ENCODE measurements around the gene AVPI1. TPM values are rescaled to one million over a fixed set of nuclear protein-coding genes. Genes with fewer than 3 reads are reported as not detected.

The AVPI1 gene
- total and polyA plus RNA-seq, 2 of the 13 experiments (the other 11 are each of a cell fraction or from before 2014, with no cell fraction given), result 39.8 to 61.2 TPM

DNA sequence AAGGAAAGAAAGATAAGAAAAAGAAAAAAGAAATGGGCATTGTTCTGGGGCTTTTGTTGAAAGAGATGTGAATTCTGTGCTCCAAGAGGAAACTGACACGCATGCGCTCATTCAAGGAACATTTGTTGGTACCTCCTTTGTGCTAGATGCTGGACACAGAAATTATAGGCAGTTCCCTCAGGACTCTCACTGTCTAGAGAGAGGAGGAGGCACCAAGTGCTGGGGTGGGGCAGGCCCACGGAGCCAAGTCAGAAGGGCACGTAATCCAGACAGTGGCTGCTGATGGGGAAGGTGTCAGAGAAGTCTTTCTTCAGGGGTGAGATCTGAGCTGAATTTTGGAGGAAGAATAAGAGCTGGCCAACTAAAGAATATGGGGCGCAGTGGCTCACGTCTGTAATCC lies 47.0 kb upstream of the AVPI1 start:
- POLR2A ChIA-PET, result interaction anchor here (0.7 to 1.9 kb wide), 2 partner anchors 47 to 54 kb away, joined by 3 to 5 read pairs; partner anchors contain the start of gene AVPI1
- Histone ChIP-seq H3K9ac (ENCODE audit: insufficient read depth, low read depth, low read length) (no peak overlapping the region), H3K79me2 (ENCODE audit: insufficient read depth, low read length) (peaks cover 16% of the 10 kb centered on the region), H3K4me3 (replicated peaks in 1 of 3; ENCODE audit: insufficient read depth in 1 of 3, low read depth in 2 of 3, low read length in 3 of 3) (no peak overlapping the region), H3K9me3 (ENCODE audit: low read length) (no peaks in the 10 kb centered on the region), H2AFZ (ENCODE audit: low read length) (no peak overlapping the region), H3K36me3 (replicated peaks in 1 of 2; ENCODE audit: control insufficient read depth in 1 of 2, insufficient read depth in 2 of 2, low read length in 2 of 2) (no peaks in the 10 kb centered on the region; a peak in 1 of 5 replicates), H4K20me1 (ENCODE audit: insufficient read depth, low read length) (no peaks in the 10 kb centered on the region), H3K4me2 (ENCODE audit: low read depth, low read length) (no peak overlapping the region), H3K27ac (ENCODE audit: extremely low read length, insufficient read depth, low read length) (no peak overlapping the region), H3K27me3 (ENCODE audit: control insufficient read depth in 1 of 2, insufficient read depth in 2 of 2, low read length in 2 of 2) (peaks cover 0 to 10% of the 10 kb centered on the region in 2 experiments; a peak in 2 of 5 replicates), H3K4me1 (ENCODE audit: insufficient read depth, low read length) (peaks cover 19% of the 10 kb centered on the region)
- CTCF ChIA-PET (ENCODE audit: low intra/inter-chr PET ratio, low total read pairs), result no interaction called here
- DNase-seq (ENCODE audit: low spot score) (no peak), FAIRE-seq (no peak), ATAC-seq (no peak)
- TF ChIP-seq ZNF883 (CRISPR knock-in tag; IDR thresholded peaks at IDR 0.05; ENCODE audit: not compliant biosample characterization) (no peak), NFIB (CRISPR knock-in tag; IDR thresholded peaks at IDR 0.05; ENCODE audit: borderline replicate concordance) (no peak)
- BruUV-seq (replicated peaks), result no TSS peak
- in situ Hi-C loops (cut with HindIII; ENCODE audit: extremely low pct_ligation_motif_present, low pct_unique_long_range_greater_than_20kb) (loop anchor here (5.0 kb wide), 1 partner anchor 57 kb away; no protein-coding TSS in a partner anchor), intact Hi-C loops (cut with micrococcal nuclease; ENCODE audit: unreplicated experiment) (no loop called here)
- WGBS (ENCODE audit: low lambda C conversion rate), result 57% methylated on average over 6 of the region's 6 CpGs

DNA sequence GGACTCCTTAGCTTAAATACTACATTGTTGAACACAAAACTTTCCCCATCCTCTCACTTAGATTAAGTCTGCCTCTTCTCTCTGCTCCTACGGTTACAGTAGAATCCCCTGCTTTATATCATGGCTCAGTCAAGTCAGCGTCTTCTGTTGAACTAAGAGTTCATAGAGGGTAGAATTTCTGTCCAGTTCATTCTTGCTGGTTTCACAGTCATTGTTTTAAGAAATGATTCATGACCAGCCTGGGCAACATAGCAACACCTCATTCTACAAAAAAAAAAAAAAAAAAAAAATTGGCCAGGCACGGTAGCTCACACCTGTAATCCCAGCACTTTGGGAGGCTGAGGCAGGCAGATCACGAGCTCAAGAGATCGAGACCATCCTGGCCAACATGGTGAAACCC lies 46.2 kb upstream of the AVPI1 start:
- Histone ChIP-seq H3K27ac (ENCODE audit: extremely low read length, insufficient read depth, low read length) (no peak overlapping the region), H4K20me1 (ENCODE audit: insufficient read depth, low read length) (no peaks in the 10 kb centered on the region), H3K27me3 (ENCODE audit: control insufficient read depth in 1 of 2, insufficient read depth in 2 of 2, low read length in 2 of 2) (peaks cover 0 to 10% of the 10 kb centered on the region in 2 experiments; a peak in 2 of 5 replicates), H3K4me3 (replicated peaks in 1 of 3; ENCODE audit: insufficient read depth in 1 of 3, low read depth in 2 of 3, low read length in 3 of 3) (no peak overlapping the region), H3K4me2 (ENCODE audit: low read depth, low read length) (no peak overlapping the region), H3K36me3 (replicated peaks in 1 of 2; ENCODE audit: control insufficient read depth in 1 of 2, insufficient read depth in 2 of 2, low read length in 2 of 2) (no peaks in the 10 kb centered on the region), H3K79me2 (ENCODE audit: insufficient read depth, low read length) (peaks cover 11% of the 10 kb centered on the region), H3K9ac (ENCODE audit: insufficient read depth, low read depth, low read length) (no peak overlapping the region), H2AFZ (ENCODE audit: low read length) (no peak overlapping the region), H3K4me1 (ENCODE audit: insufficient read depth, low read length) (peaks cover 13% of the 10 kb centered on the region), H3K9me3 (ENCODE audit: low read length) (no peaks in the 10 kb centered on the region)
- BruUV-seq (replicated peaks), result no TSS peak
- in situ Hi-C loops (cut with HindIII; ENCODE audit: extremely low pct_ligation_motif_present, low pct_unique_long_range_greater_than_20kb), result loop anchor here (5.0 kb wide), 1 partner anchor 56 kb away; no protein-coding TSS in a partner anchor
- DNase-seq (ENCODE audit: low spot score) (no peak), ATAC-seq (no peak), FAIRE-seq (no peak)
- WGBS (ENCODE audit: low lambda C conversion rate), result 8% methylated on average over 5 of the region's 5 CpGs
- ChIA-PET POLR2A (interaction anchor here (0.7 kb wide), 1 partner anchor 53 kb away, joined by 3 read pairs; no protein-coding TSS in a partner anchor), CTCF (ENCODE audit: low intra/inter-chr PET ratio, low total read pairs) (interaction anchor here (2.9 kb wide), 1 partner anchor 57 kb away, joined by 40 read pairs; no protein-coding TSS in a partner anchor)
- intact Hi-C loops (cut with micrococcal nuclease; ENCODE audit: unreplicated experiment), result no loop called here
- no peak for TF ChIP-seq MTA3 (CRISPR knock-in tag; IDR thresholded peaks at IDR 0.05)
- TF ChIP-seq, protein P1, sequence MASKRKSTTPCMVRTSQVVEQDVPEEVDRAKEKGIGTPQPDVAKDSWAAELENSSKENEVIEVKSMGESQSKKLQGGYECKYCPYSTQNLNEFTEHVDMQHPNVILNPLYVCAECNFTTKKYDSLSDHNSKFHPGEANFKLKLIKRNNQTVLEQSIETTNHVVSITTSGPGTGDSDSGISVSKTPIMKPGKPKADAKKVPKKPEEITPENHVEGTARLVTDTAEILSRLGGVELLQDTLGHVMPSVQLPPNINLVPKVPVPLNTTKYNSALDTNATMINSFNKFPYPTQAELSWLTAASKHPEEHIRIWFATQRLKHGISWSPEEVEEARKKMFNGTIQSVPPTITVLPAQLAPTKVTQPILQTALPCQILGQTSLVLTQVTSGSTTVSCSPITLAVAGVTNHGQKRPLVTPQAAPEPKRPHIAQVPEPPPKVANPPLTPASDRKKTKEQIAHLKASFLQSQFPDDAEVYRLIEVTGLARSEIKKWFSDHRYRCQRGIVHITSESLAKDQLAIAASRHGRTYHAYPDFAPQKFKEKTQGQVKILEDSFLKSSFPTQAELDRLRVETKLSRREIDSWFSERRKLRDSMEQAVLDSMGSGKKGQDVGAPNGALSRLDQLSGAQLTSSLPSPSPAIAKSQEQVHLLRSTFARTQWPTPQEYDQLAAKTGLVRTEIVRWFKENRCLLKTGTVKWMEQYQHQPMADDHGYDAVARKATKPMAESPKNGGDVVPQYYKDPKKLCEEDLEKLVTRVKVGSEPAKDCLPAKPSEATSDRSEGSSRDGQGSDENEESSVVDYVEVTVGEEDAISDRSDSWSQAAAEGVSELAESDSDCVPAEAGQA (IDR thresholded peaks at IDR 0.05; ENCODE audit: low read depth), result no peak
- TF ChIP-seq, protein P1 (CRISPR knock-in tag; IDR thresholded peaks at IDR 0.05; ENCODE audit: borderline replicate concordance), result no peak
- TF ChIP-seq HMGA1 (CRISPR knock-in tag; conservative IDR thresholded peaks at IDR 0.05), result no peak
- no peak for TF ChIP-seq ZNF713 (CRISPR knock-in tag; IDR thresholded peaks at IDR 0.05)
- no peak for TF ChIP-seq ZNF615 (CRISPR knock-in tag; IDR thresholded peaks at IDR 0.05; ENCODE audit: borderline replicate concordance)
- no peak for TF ChIP-seq HHEX (CRISPR knock-in tag; IDR thresholded peaks at IDR 0.05)
- no peak for TF ChIP-seq POLR2AphosphoS2 (IDR thresholded peaks at IDR 0.05; ENCODE audit: low read depth, low read length)
- TF ChIP-seq ZSCAN29 (CRISPR knock-in tag; conservative IDR thresholded peaks at IDR 0.05), result no peak
- no peak for TF ChIP-seq ZFYVE20 (CRISPR knock-in tag; IDR thresholded peaks at IDR 0.05; ENCODE audit: borderline replicate concordance, low read depth)
- no peak for TF ChIP-seq MLX (CRISPR knock-in tag; IDR thresholded peaks at IDR 0.05)

All from HepG2 (cell line).